HEK293 (cell line): ENCODE results near the gene FBXL7.

ENCODE experiments used
- ATF2 ChIP-seq: fragments of 450-650 bp; formaldehyde crosslinking; IDR thresholded peaks from 2 replicates; pipeline ENCODE4 v1.5.1; 2016; ENCODE audit warnings: missing biosample characterization, missing genetic modification characterization, low read depth
- GLIS1 ChIP-seq: fragments of 450-650 bp; formaldehyde crosslinking; IDR thresholded peaks from 2 replicates; pipeline ENCODE4 v1.5.1; 2016; ENCODE audit warnings: missing biosample characterization, missing genetic modification characterization
- PATZ1 ChIP-seq: fragments of 450-650 bp; formaldehyde crosslinking; IDR thresholded peaks from 2 replicates; pipeline ENCODE4 v1.5.1; 2016; ENCODE audit warnings: missing biosample characterization, missing genetic modification characterization
- ZNF140 ChIP-seq: fragments of 450-650 bp; formaldehyde crosslinking; IDR thresholded peaks from 2 replicates; pipeline ENCODE4 v1.5.1; 2016; ENCODE audit warnings: missing biosample characterization, missing genetic modification characterization
- ZNF214 ChIP-seq: fragments of 450-650 bp; formaldehyde crosslinking; IDR thresholded peaks from 2 replicates; pipeline ENCODE4 v1.5.1; 2017; ENCODE audit warnings: missing biosample characterization, mild to moderate bottlenecking, missing genetic modification characterization, borderline replicate concordance
- ZNF561 ChIP-seq: fragments of 450-650 bp; IDR thresholded peaks from 2 replicates; pipeline ENCODE4 v1.5.1; 2018; ENCODE audit warnings: missing biosample characterization, missing genetic modification characterization, borderline replicate concordance
- ZNF596 ChIP-seq: fragments of 450-650 bp; IDR thresholded peaks from 2 replicates; pipeline ENCODE4 v1.5.0; 2018; ENCODE audit warnings: missing biosample characterization, mild to moderate bottlenecking, missing genetic modification characterization, moderate library complexity
- ZNF639 ChIP-seq: fragments of 450-650 bp; formaldehyde crosslinking; IDR thresholded peaks from 2 replicates; pipeline ENCODE4 v1.5.1; 2016; ENCODE audit warnings: missing biosample characterization, missing genetic modification characterization
- ZNF830 ChIP-seq: fragments of 450-650 bp; IDR thresholded peaks from 2 replicates; pipeline ENCODE4 v1.5.0; 2018; ENCODE audit warnings: missing biosample characterization, missing genetic modification characterization, low read depth, mild to moderate bottlenecking, moderate library complexity
- TF ChIP-seq, protein P1 (sequence below): fragments of 450-650 bp; formaldehyde crosslinking; IDR thresholded peaks from 2 replicates; pipeline ENCODE4 v1.5.1; 2016; ENCODE audit warnings: missing biosample characterization, missing genetic modification characterization
- TF ChIP-seq, protein P2 (sequence below): fragments of 450-650 bp; formaldehyde crosslinking; IDR thresholded peaks from 2 replicates; pipeline ENCODE4 v1.5.1; 2017; ENCODE audit warnings: missing biosample characterization, missing genetic modification characterization
- TF ChIP-seq, protein P3 (sequence below): fragments of 450-650 bp; formaldehyde crosslinking; IDR thresholded peaks from 2 replicates; pipeline ENCODE4 v1.5.1; 2017; ENCODE audit warnings: missing biosample characterization, missing genetic modification characterization

DNA sequence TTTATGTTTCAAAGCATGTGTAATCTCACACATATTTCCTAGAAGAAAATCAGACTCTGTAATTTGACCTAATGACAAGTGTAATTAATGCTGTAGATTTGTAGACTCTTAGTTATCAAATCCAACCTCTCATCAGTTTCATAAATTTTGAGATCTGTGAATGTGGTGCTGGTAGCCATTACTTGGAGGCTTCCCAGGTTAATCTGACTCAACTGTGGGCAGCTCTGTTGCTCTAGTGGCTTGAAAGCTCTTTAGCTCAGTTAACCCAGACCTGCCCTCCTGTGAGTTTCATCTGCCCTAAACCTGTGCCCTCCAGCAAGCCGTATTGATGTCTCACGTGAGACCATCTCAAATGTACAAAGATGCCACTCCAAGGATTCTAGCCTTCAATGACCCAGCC lies 323.4 kb downstream of the FBXL7 start:
- TF ChIP-seq, protein P1, sequence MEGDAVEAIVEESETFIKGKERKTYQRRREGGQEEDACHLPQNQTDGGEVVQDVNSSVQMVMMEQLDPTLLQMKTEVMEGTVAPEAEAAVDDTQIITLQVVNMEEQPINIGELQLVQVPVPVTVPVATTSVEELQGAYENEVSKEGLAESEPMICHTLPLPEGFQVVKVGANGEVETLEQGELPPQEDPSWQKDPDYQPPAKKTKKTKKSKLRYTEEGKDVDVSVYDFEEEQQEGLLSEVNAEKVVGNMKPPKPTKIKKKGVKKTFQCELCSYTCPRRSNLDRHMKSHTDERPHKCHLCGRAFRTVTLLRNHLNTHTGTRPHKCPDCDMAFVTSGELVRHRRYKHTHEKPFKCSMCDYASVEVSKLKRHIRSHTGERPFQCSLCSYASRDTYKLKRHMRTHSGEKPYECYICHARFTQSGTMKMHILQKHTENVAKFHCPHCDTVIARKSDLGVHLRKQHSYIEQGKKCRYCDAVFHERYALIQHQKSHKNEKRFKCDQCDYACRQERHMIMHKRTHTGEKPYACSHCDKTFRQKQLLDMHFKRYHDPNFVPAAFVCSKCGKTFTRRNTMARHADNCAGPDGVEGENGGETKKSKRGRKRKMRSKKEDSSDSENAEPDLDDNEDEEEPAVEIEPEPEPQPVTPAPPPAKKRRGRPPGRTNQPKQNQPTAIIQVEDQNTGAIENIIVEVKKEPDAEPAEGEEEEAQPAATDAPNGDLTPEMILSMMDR (tag by site-specific recombination) = no peak
- TF ChIP-seq ZNF830 (tag by site-specific recombination) (no peak), ZNF561 (no peak), ATF2 (tag by site-specific recombination) (no peak), ZNF214 (no peak), ZNF140 (tag by site-specific recombination) (no peak), GLIS1 (no peak), ZNF596 (tag by site-specific recombination) (no peak), PATZ1 (no peak), ZNF639 (tag by site-specific recombination) (no peak)
- TF ChIP-seq, protein P2, sequence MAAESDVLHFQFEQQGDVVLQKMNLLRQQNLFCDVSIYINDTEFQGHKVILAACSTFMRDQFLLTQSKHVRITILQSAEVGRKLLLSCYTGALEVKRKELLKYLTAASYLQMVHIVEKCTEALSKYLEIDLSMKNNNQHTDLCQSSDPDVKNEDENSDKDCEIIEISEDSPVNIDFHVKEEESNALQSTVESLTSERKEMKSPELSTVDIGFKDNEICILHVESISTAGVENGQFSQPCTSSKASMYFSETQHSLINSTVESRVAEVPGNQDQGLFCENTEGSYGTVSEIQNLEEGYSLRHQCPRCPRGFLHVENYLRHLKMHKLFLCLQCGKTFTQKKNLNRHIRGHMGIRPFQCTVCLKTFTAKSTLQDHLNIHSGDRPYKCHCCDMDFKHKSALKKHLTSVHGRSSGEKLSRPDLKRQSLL (tag by site-specific recombination) = no peak
- TF ChIP-seq, protein P3, sequence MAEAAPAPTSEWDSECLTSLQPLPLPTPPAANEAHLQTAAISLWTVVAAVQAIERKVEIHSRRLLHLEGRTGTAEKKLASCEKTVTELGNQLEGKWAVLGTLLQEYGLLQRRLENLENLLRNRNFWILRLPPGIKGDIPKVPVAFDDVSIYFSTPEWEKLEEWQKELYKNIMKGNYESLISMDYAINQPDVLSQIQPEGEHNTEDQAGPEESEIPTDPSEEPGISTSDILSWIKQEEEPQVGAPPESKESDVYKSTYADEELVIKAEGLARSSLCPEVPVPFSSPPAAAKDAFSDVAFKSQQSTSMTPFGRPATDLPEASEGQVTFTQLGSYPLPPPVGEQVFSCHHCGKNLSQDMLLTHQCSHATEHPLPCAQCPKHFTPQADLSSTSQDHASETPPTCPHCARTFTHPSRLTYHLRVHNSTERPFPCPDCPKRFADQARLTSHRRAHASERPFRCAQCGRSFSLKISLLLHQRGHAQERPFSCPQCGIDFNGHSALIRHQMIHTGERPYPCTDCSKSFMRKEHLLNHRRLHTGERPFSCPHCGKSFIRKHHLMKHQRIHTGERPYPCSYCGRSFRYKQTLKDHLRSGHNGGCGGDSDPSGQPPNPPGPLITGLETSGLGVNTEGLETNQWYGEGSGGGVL = no peak
